K562 (cell line): ENCODE measurements around the gene HNRNPU. TPM values are rescaled to one million over a fixed set of nuclear protein-coding genes. Genes with fewer than 3 reads are reported as not detected.

Experiments
- ATF1 ChIP-seq, 2 experiments: fragments of 450-650 bp in 1 of 2; IDR thresholded peaks; 2 replicates each; pipeline ENCODE4 v1.6.1; 2016; ENCODE audit warnings: missing compliant biosample characterization in 1 of 2, missing genetic modification characterization in 1 of 2
- C11orf30 ChIP-seq: fragments of 450-650 bp; IDR thresholded peaks from 2 replicates; pipeline ENCODE4 v1.6.1; 2016; ENCODE audit warnings: low read depth, mild to moderate bottlenecking
- DPF2 ChIP-seq: fragments of 450-650 bp; IDR thresholded peaks from 2 replicates; pipeline ENCODE4 v1.6.1; 2016
- HEY1 ChIP-seq: fragments of 250-450 bp; sonication (Bioruptor Pico); IDR thresholded peaks from 2 replicates; pipeline ENCODE4 v1.5.0; 2020; ENCODE audit warnings: mild to moderate bottlenecking, moderate library complexity, borderline replicate concordance
- HOMEZ ChIP-seq: fragments of 250-450 bp; sonication (Bioruptor Pico); IDR thresholded peaks from 2 replicates; pipeline ENCODE4 v1.4.0; 2020; ENCODE audit warnings: mild to moderate bottlenecking, moderate library complexity
- ILK ChIP-seq: fragments of 450-650 bp; IDR thresholded peaks from 2 replicates; pipeline ENCODE4 v1.6.1; 2016; ENCODE audit warnings: missing genetic modification characterization, low read depth, mild to moderate bottlenecking, missing compliant biosample characterization, moderate library complexity, borderline replicate concordance
- REST ChIP-seq, 2 experiments: fragments of 450-650 bp; formaldehyde crosslinking in 1 of 2; IDR thresholded peaks; 2 replicates each; pipeline versions ENCODE4 v1.4.0 to v1.6.1; 2014 to 2020; ENCODE audit warnings: mild to moderate bottlenecking in 2 of 2, borderline replicate concordance in 1 of 2, low read depth in 1 of 2
- ZNF518B ChIP-seq: fragments of 250-450 bp; sonication (Bioruptor Pico); IDR thresholded peaks from 2 replicates; pipeline ENCODE4 v1.5.0; 2021; ENCODE audit warnings: mild to moderate bottlenecking, moderate library complexity
- polyA plus RNA-seq, 8 experiments: library from polyadenylated mRNA; depleted of rRNA in 4 of 8; stranded (reverse) in 5 of 8; unstranded in 3 of 8; fragments of >200 nt; fragmentation: Nextera tagmentation in 2 of 8; fragmentation: Illumina TruSeq in 1 of 8; extraction: Ambion mirVana in 2 of 8; extraction: Trizol in 1 of 8; gene quantifications; 2 replicates each; pipeline versions ENCODE4 v1.2.1 to v1.2.3, GENCODE V29; 2011 to 2014; ENCODE audit warnings: inconsistent platforms in 1 of 8, missing spikeins in 1 of 8
- total RNA-seq, 7 experiments: library from RNA; depleted of rRNA in 6 of 7; stranded (reverse); fragments of >200 nt in 6 of 7; fragmentation: Illumina TruSeq in 2 of 7; extraction: Trizol in 2 of 7; gene quantifications; 2 replicates each; pipeline versions ENCODE4 v1.2.1 to v1.2.3, GENCODE V29; 2011 to 2021; ENCODE audit warnings: low replicate concordance in 1 of 7
- TF ChIP-seq, protein P1 (sequence below): fragments of 250-450 bp; sonication (Bioruptor Pico); IDR thresholded peaks from 2 replicates; pipeline ENCODE4 v1.5.0; 2020; ENCODE audit warnings: mild to moderate bottlenecking

Gene HNRNPU
- total and polyA plus RNA-seq, 9 of the 15 experiments (the other 6 are each of a cell fraction or from before 2014, with no cell fraction given) = 159 to 777 (median 577) TPM

DNA sequence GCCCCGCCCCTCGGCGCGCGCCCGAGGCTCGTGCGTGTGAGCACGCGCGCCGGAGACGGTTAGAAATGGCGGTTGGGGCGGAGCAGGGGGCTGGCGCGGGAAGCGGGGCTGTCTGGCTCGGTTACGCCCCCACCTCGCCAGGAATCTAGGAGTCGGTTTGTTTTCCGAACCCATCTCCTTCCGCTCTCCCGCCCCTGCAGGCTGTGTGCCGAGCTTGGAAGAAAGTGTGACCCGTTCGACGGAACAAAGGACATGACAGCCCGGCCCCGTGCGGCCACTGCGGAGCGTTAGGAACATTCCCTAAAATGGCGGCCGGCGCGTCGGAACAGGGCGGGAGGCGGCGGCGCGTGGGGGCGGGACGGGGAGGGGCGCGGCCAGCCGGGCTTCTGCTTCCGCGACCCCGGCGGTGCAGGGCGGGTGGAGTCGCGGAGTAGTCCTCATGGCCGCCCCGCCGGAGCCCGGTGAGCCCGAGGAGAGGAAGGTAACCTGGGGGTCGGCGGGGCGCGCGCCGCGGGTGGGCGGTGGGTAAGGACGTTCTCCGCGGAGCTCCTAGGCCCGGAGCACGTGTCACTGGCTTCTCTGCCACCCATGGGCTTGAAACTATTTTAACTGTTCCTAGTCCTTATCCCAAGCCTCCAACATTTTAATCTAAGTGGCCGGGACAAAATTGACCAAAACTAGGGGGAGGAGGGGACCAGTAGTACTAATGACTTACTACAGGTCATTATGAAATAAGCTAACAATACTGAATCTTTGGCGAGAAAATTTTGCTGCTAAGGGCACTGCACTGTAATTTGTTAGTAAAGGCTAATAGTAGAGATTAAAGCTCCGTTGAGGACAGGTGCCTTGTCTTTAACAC is 28.8 kb downstream of the HNRNPU start, which contains the start of gene COX20 (continued):
- no peak for TF ChIP-seq REST (IDR thresholded peaks at IDR 0.05; ENCODE audit: borderline replicate concordance)
- TF ChIP-seq REST (CRISPR knock-in tag; IDR thresholded peaks at IDR 0.05; ENCODE audit: low read depth) = peak; percentile 46; the same call in 1 of the 2 replicates
- TF ChIP-seq HOMEZ (CRISPR knock-in tag) = no peak
- 0 out of 2 replicates have a peak, but pooled peaks have one; percentile 21 for TF ChIP-seq DPF2
- TF ChIP-seq ILK (tag) = no peak
- TF ChIP-seq HEY1 = peak; percentile 19; the same call in 1 of the 2 replicates
- peak; percentile 69; the same call in 1 of the 2 replicates for TF ChIP-seq ZNF518B (CRISPR knock-in tag)
- TF ChIP-seq, protein P1, sequence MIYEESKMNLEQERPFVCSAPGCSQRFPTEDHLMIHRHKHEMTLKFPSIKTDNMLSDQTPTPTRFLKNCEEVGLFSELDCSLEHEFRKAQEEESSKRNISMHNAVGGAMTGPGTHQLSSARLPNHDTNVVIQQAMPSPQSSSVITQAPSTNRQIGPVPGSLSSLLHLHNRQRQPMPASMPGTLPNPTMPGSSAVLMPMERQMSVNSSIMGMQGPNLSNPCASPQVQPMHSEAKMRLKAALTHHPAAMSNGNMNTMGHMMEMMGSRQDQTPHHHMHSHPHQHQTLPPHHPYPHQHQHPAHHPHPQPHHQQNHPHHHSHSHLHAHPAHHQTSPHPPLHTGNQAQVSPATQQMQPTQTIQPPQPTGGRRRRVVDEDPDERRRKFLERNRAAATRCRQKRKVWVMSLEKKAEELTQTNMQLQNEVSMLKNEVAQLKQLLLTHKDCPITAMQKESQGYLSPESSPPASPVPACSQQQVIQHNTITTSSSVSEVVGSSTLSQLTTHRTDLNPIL (CRISPR knock-in tag) = peak; percentile 21; the same call in 1 of the 2 replicates
- TF ChIP-seq ATF1 (CRISPR knock-in tag; IDR thresholded peaks at IDR 0.05) = no peak
- TF ChIP-seq ATF1 (tag; IDR thresholded peaks at IDR 0.05) = no peak
- no peak for TF ChIP-seq C11orf30
